ENCODE measurements around the gene EZH1.

Gene EZH1

DNA sequence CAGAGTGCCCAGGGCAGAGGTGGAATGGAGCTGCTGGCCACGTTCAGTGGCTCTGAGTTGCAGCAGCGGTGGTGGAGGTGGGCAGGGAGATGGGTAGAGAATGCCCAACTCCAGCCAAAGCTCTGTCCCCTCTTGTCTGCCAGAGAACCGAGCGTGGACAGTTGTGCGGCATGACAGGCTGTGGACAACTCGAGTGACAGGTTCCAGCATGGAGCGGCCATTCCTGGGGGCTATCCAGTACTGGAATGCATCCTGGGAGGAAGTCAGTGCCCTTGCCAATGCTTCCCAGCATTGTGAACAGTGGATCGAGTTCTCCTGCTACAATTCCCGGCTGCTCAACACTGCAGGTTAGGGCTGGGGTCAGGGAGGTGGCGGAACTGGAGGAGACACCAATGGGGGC is 54.2 kb downstream of the EZH1 start:
- Histone ChIP-seq H4K20me1 (ENCODE audit: insufficient read depth, low read length) (no peaks in the 10 kb centered on the region), H3K9ac (ENCODE audit: low read length) (no peak overlapping the region), H3K27ac (ENCODE audit: low read depth, low read length, poor library complexity, severe bottlenecking) (no peak overlapping the region), H3K79me2 (ENCODE audit: insufficient read depth, low read length) (no peaks in the 10 kb centered on the region), H3K9me3 (ENCODE audit: low read length) (no peaks in the 10 kb centered on the region), H3K4me3 (ENCODE audit: low read depth, low read length, poor library complexity, severe bottlenecking) (no peak overlapping the region), H3K4me1 (ENCODE audit: insufficient read depth, low read length, severe bottlenecking) (no peaks in the 10 kb centered on the region), H3K36me3 (ENCODE audit: insufficient read depth, low read length) (no peaks in the 10 kb centered on the region), H3K4me2 (ENCODE audit: low read length) (no peak overlapping the region), H2AFZ (ENCODE audit: low read length) (no peak overlapping the region), H3K27me3 (ENCODE audit: insufficient read depth, low read length) (no peaks in the 10 kb centered on the region), H3F3A (ENCODE audit: insufficient read depth, low read length) (no peaks in the 10 kb centered on the region), H3K9me2 (ENCODE audit: low read depth, low read length) (no peaks in the 10 kb centered on the region)
- TF ChIP-seq EZH2 (IDR thresholded peaks at IDR 0.05; ENCODE audit: borderline replicate concordance, low read length) = no peak
- TF ChIP-seq, protein P1, sequence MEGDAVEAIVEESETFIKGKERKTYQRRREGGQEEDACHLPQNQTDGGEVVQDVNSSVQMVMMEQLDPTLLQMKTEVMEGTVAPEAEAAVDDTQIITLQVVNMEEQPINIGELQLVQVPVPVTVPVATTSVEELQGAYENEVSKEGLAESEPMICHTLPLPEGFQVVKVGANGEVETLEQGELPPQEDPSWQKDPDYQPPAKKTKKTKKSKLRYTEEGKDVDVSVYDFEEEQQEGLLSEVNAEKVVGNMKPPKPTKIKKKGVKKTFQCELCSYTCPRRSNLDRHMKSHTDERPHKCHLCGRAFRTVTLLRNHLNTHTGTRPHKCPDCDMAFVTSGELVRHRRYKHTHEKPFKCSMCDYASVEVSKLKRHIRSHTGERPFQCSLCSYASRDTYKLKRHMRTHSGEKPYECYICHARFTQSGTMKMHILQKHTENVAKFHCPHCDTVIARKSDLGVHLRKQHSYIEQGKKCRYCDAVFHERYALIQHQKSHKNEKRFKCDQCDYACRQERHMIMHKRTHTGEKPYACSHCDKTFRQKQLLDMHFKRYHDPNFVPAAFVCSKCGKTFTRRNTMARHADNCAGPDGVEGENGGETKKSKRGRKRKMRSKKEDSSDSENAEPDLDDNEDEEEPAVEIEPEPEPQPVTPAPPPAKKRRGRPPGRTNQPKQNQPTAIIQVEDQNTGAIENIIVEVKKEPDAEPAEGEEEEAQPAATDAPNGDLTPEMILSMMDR (IDR thresholded peaks at IDR 0.05; ENCODE audit: low read length) = no peak

DNA sequence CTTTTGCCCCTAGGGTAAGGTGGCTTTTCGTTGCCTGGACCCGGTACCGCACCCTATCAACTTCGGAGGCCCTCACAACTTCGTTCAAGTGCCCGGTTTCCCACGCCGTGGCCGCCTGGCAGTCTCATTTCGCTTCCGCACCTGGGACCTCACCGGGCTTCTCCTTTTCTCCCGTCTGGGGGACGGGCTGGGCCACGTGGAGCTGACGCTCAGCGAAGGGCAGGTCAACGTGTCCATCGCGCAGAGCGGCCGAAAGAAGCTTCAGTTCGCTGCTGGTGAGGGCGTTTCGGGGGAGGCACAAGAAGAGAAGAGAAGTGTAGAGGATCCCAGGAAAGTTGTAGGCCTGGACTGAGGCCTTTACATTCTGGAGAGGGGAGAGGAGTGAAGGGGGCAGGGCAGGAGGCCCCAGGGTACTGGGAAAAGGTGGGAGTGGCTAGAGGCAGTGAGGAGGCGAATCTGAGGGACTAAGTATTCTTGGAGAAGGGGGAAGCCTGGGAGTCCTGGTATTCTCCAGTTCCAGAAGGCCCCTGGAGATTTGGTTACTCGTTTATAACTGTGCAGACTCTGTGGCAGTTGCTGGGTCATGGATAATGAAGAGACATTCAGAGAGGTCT is 57.0 kb downstream of the EZH1 start:
- no peaks in the 10 kb centered on the region for H3K9me2 ChIP-seq (ENCODE audit: low read depth, low read length)
- no peaks in the 10 kb centered on the region for H4K20me1 ChIP-seq (ENCODE audit: insufficient read depth, low read length)
- TF ChIP-seq, protein P1 (IDR thresholded peaks at IDR 0.05; ENCODE audit: low read length) = no peak
- TF ChIP-seq EZH2 (IDR thresholded peaks at IDR 0.05; ENCODE audit: borderline replicate concordance, low read length) = no peak
- H3K9me3 ChIP-seq (ENCODE audit: low read length) = no peaks in the 10 kb centered on the region
- no peaks in the 10 kb centered on the region for H3K36me3 ChIP-seq (ENCODE audit: insufficient read depth, low read length)
- H2AFZ ChIP-seq (ENCODE audit: low read length) = no peak overlapping the region
- no peaks in the 10 kb centered on the region for H3K27me3 ChIP-seq (ENCODE audit: insufficient read depth, low read length)
- no peaks in the 10 kb centered on the region for H3K79me2 ChIP-seq (ENCODE audit: insufficient read depth, low read length)
- no peak overlapping the region for H3K4me2 ChIP-seq (ENCODE audit: low read length)
- H3K9ac ChIP-seq (ENCODE audit: low read length) = no peak overlapping the region
- no peaks in the 10 kb centered on the region for H3F3A ChIP-seq (ENCODE audit: insufficient read depth, low read length)
- H3K4me1 ChIP-seq (ENCODE audit: insufficient read depth, low read length, severe bottlenecking) = no peaks in the 10 kb centered on the region
- no peak overlapping the region for H3K27ac ChIP-seq (ENCODE audit: low read depth, low read length, poor library complexity, severe bottlenecking)
- H3K4me3 ChIP-seq (ENCODE audit: low read depth, low read length, poor library complexity, severe bottlenecking) = no peak overlapping the region

DNA sequence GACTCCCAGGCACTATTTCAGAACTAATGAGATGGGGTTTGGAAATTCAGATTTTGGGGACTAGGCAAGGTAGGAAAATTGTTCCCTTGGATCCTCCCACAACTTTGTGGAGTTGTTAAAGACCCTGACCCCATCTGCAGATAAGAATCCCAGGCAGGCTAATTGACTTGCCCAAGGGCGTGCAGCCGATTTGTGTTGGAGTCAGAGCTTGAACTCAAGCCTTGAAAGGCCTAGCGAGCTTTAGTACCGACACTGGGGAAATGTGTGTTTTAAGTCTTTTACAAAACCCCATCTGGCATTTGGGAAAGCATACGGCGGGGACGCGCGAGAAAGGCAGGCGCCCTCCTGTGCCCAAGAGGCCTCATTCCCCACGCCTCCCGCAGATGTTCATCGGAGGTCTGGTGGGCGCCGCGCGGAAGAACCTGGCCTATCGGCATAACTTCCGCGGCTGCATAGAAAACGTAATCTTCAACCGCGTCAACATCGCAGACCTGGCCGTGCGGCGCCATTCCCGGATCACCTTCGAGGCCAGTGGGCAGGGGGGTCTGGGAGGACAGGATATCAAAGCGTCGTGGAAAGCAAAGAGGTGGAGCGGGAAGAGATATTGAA is 58.2 kb downstream of the EZH1 start:
- Histone ChIP-seq H3F3A (ENCODE audit: insufficient read depth, low read length) (no peaks in the 10 kb centered on the region), H3K27me3 (ENCODE audit: insufficient read depth, low read length) (no peaks in the 10 kb centered on the region), H3K36me3 (ENCODE audit: insufficient read depth, low read length) (no peaks in the 10 kb centered on the region), H4K20me1 (ENCODE audit: insufficient read depth, low read length) (no peaks in the 10 kb centered on the region), H3K4me2 (ENCODE audit: low read length) (no peak overlapping the region), H3K27ac (ENCODE audit: low read depth, low read length, poor library complexity, severe bottlenecking) (no peak overlapping the region), H3K4me1 (ENCODE audit: insufficient read depth, low read length, severe bottlenecking) (peaks cover 8% of the 10 kb centered on the region), H3K9me3 (ENCODE audit: low read length) (no peaks in the 10 kb centered on the region), H3K79me2 (ENCODE audit: insufficient read depth, low read length) (no peaks in the 10 kb centered on the region), H3K4me3 (ENCODE audit: low read depth, low read length, poor library complexity, severe bottlenecking) (no peak overlapping the region), H3K9ac (ENCODE audit: low read length) (no peak overlapping the region), H2AFZ (ENCODE audit: low read length) (no peak overlapping the region), H3K9me2 (ENCODE audit: low read depth, low read length) (no peaks in the 10 kb centered on the region)
- no peak for TF ChIP-seq EZH2 (IDR thresholded peaks at IDR 0.05; ENCODE audit: borderline replicate concordance, low read length)
- TF ChIP-seq, protein P1 (IDR thresholded peaks at IDR 0.05; ENCODE audit: low read length) = no peak

All from OCI-LY1 (cell line).